ENCODE results near the gene CELA3A. TPM values are rescaled to one million over a fixed set of nuclear protein-coding genes. Genes with fewer than 3 reads are reported as not detected.

Gene CELA3A
- total RNA-seq, 1 donor from 2014 or later = not detected

DNA sequence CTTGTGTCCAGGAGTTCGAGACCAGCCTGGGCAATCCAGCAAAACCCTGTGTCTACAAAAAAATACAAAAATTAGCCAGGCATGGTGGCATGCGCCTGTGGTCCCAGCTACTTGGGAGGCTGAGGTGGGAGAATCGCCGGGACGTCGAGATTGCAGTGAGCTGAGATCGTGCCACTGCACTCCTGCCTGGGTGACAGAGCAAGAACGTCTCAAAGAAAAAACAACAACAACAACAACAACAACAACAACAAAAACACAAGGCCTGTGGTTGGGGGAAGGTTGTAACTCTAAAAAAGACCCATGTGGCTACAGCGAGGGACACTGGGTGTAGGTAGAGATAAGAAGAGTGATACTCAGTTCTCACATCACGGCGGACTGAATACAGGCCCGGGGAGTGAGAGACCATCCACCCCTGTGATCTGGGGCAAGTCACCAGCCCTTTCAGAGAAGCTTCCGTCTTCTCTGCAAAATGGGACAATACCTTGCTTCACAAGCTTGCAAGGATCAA lies 50.2 kb downstream of the CELA3A start:
- no peak for ATAC-seq

- peak; percentile 97 for ATAC-seq
These were observed 50.9 kb downstream of the CELA3A start, which contains the start of gene CDC42 for GRCh38 chr1:22052115-22053016. Gene CDC42 (plus strand): TSS chr1:22052709. CDS start chr1:22078479, 25,770 bp downstream.

GRCh38 chr1:22053017-22053860 lies 51.8 kb downstream of the CELA3A start:
- ATAC-seq = peak; percentile 54

DNA sequence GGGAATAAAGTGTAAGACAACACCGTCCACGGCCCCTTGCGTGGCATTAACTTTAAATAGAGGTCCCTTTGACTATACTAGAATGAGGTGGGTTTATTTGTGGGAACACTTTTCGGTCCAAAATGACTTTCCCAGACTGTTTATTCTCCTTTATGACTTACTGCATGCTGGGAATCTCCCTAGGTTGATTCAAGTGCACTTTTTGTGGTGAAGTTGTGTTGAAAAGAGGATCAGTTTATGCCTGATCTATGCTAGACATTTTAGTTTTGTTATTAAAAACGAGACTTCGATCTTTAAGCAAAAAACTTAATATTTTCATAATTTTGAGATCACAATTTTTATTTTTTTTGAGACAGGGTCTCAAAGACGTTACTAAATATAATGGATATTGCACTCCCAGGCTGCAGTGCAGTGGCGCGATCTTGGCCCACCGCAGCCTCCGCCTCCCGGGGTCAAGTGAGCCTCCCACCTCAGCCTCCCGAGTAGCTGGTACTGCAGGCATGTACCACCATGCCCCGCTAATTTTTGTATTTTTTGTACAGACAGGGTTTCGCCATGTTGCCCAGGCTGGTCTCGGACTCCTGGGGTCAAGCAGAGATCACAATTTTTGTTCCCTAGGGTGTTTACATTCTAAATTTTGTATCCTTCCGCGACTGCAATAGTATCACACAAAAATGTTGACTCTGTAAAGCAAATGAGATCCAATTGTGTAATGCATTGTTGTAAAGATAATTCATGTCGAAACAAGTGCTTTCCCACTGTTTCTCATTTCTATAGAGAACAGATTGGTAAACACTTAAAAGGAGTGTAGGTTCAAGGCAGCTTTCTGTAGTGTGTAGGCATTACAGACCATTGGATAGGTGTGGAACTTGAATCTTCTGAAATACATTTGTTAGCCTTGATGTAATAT lies 52.7 kb downstream of the CELA3A start:
- ATAC-seq = peak; percentile 14

DNA sequence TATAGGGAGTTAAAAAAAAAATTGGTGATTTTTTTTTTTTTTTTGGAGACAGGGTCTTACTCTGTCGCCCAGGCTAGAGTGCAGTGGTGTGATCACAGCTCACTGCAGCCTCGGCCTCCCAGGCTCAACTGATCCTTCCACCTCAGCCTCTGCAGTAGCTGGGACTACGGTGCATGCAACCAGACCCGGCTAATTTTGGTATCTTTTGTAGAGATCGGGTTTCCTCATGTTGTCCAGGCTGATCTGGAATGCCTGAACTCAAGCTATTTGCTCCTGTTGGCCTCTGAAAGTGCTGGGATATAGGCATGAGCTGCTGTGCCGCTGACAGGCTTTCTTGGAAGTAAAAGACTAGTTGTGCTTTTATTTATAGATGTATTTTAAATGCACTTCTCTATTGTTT lies 54.0 kb downstream of the CELA3A start:
- ATAC-seq = no peak

DNA sequence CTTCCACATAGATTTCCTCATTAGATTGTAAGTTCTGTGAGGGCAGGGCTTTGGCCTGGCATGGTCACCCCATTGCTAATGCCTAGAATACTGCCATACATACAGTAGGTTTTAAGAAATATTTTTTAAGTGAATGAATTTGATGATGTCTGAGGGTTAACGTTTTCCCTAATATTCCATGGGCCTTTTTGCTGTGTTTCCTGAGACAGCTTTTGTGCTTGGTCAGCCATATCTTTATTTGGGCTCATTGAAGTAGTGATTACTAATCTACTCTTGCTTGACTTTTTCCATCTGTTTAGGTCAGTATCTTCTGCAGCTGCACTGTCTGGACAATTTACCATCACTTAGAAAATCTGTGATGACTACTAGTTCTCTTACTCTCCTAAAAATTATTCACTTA lies 54.6 kb downstream of the CELA3A start:
- ATAC-seq = no peak

DNA sequence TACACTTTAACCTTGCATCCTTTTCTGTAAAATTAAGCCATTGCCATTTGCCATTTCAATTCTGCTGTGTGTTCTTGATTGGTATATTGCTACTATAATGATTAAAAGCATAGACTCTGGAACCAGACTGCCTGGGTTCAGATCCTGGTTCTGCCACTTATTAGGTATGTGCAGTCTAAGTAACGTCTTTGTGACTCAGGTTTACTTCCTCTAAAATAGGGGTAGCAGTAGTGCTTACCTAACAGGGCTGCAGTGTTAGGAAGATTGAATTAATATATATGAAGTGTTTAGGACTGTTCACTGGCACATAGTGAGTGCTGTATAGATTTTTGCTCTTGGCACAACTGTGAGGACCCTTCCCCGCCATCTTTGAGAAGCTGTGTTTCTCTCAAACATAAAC lies 55.5 kb downstream of the CELA3A start:
- ATAC-seq = no peak

- ATAC-seq = no peak
These were observed 56.4 kb downstream of the CELA3A start for GRCh38 chr1:22057861-22058260.

Other genes starting within 250 kb of the CELA3A start
- gene USP48, start 218.5 kb upstream of the CELA3A start, total RNA-seq = 37.3 TPM
- gene LDLRAD2, start 189.4 kb upstream of the CELA3A start, total RNA-seq = 0.04 TPM
- 91.0 TPM for gene HSPG2, start 64.3 kb upstream of the CELA3A start, total RNA-seq
- gene CELA3B, start 24.6 kb upstream of the CELA3A start, total RNA-seq = not detected
- 208 TPM for gene CDC42, start 51.1 kb downstream of the CELA3A start, total RNA-seq
- 7.7 TPM for gene WNT4, start 141.4 kb downstream of the CELA3A start, total RNA-seq